OCI-LY3 (cell line): ENCODE measurements around the gene FGD6.

Experiments used
- CTCF ChIP-seq: fragments of 200-600, 300-600 bp; sonication (generic); IDR thresholded peaks from 2 replicates; pipeline ENCODE4 v1.5.1; 2014; ENCODE audit warnings: antibody characterized with exemption, low read length, low read depth
- EZH2phosphoT487 ChIP-seq: fragments of 200-600 bp; shearing (Covaris generic); IDR thresholded peaks from 2 replicates; pipeline ENCODE4 v1.6.1; 2018; ENCODE audit warnings: antibody characterized with exemption, mixed run types, low read depth

- TF ChIP-seq CTCF (no peak), EZH2phosphoT487 (no peak)
These were observed 120.4 kb downstream of the FGD6 start for GRCh38 chr12:95096852-95097251.
